GM12878 (cell line): ENCODE data around the gene KLK6.

Experiments used
- EED ChIP-seq: sonication (generic); IDR thresholded peaks from 2 replicates; pipeline ENCODE4 v1.6.1; 2016; ENCODE audit warnings: antibody characterized with exemption, low read depth
- POLR2A ChIP-seq: IDR thresholded peaks from 2 replicates; pipeline ENCODE4 v1.6.1; 2011; ENCODE audit warnings: low read depth, mild to moderate bottlenecking, low read length
- TF ChIP-seq, protein P1 (sequence below), 3 experiments: IDR thresholded peaks in 2 of 3; conservative IDR thresholded peaks in 1 of 3; 2 replicates each; pipeline ENCODE4 v1.5.1; 2011; ENCODE audit warnings: low read depth in 3 of 3, low read length in 3 of 3, mild to moderate bottlenecking in 3 of 3, control low read depth in 2 of 3, moderate library complexity in 2 of 3, inconsistent platforms in 1 of 3, mixed read lengths in 1 of 3; ENCODE audit not compliant: control insufficient read depth in 2 of 3, insufficient read depth in 1 of 3; ENCODE audit errors: extremely low read depth in 1 of 3

DNA sequence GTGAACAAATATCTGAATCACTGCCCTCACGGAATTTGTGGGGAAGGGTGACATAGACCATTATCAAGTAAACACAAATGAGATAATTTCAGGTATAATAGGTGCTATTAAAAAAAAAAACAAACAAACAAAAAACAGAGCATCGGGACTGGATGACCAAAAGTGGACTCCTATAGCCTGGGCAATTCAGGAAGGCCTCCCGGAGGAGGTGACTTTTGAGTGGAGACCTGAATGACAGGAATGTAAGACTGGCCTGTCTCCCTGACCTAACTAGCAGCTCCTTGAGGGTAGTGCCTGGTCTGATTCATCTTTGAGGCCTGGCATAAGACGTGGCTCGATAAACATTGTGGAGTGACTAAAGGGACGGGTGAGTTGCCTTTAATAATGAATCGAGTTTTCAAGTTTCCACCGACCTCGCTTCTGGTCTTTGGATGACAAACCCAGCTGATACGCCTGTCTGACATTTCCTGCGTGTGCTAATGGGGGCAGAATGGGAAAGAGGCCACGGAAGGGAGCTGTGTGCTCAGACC, 43.3 kb upstream of the KLK6 start:
- TF ChIP-seq POLR2A: no peak
- TF ChIP-seq, protein P1, sequence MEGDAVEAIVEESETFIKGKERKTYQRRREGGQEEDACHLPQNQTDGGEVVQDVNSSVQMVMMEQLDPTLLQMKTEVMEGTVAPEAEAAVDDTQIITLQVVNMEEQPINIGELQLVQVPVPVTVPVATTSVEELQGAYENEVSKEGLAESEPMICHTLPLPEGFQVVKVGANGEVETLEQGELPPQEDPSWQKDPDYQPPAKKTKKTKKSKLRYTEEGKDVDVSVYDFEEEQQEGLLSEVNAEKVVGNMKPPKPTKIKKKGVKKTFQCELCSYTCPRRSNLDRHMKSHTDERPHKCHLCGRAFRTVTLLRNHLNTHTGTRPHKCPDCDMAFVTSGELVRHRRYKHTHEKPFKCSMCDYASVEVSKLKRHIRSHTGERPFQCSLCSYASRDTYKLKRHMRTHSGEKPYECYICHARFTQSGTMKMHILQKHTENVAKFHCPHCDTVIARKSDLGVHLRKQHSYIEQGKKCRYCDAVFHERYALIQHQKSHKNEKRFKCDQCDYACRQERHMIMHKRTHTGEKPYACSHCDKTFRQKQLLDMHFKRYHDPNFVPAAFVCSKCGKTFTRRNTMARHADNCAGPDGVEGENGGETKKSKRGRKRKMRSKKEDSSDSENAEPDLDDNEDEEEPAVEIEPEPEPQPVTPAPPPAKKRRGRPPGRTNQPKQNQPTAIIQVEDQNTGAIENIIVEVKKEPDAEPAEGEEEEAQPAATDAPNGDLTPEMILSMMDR (IDR thresholded peaks at IDR 0.05 in 2 of 3, conservative IDR thresholded peaks at IDR 0.05 in 1 of 3; ENCODE audit: control insufficient read depth in 2 of 3, extremely low read depth in 1 of 3, insufficient read depth in 1 of 3, low read depth in 3 of 3, low read length in 3 of 3): no peak
- no peak for TF ChIP-seq EED
